Occipital lobe (tissue), 2 donors: Measurements from ENCODE around the gene LMF2. TPM values are rescaled to one million over a fixed set of nuclear protein-coding genes. Genes with fewer than 3 reads are reported as not detected.

ENCODE experiments used
- DNase-seq: peaks from one replicate; lab custom pipeline; 2025; lab: John Stamatoyannopoulos, UW
- total RNA-seq: library from RNA; depleted of rRNA; stranded (reverse); fragments of >200 nt; gene quantifications from one replicate; pipeline ENCODE4 v1.2.3, GENCODE V29; 2014

The LMF2 gene
- total RNA-seq, 1 donor from 2014 or later = 9.8 TPM

DNA sequence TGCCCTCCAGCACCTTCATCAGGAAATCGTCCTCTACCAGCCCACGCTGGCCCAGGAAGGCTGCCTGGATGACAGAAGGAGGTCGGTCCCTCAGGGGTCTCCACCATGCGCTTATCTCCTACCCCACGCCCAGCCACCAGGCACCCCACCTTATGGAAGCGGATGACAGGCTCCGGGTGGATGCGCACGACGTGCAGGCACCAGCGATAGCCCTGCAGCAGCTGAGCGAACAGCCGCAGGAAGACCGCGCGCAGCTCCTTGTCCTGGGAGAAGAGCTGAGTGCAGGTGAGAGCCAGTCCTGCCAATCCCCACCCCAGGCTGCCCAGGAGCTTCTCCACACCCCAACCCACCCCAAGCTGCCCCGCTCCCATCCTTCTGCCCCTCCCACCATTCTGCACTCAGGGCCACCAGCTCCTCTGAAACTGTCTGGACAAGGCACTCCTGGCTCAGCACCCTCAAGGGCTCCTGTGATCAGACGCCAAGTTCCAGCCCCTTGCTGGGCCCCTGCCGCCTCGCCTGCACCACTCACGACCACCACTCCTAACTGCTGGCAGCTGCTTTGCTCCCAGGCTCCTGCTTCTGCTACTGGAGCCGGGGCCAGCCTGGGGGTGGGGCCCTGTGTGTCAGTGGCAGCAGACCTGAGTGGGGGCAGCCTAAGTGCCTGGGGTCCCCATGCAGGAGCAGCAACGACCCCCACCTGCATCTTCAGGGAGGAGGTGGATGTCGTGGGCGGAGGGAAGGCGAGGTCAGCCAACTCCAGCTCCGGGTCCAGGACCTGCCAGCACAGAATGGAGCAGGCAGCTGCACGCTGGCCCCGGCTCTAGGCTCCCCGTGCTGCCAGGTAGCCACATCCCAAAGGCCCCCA, 42.2 kb downstream of the LMF2 start:
- DNase-seq = no peak

DNA sequence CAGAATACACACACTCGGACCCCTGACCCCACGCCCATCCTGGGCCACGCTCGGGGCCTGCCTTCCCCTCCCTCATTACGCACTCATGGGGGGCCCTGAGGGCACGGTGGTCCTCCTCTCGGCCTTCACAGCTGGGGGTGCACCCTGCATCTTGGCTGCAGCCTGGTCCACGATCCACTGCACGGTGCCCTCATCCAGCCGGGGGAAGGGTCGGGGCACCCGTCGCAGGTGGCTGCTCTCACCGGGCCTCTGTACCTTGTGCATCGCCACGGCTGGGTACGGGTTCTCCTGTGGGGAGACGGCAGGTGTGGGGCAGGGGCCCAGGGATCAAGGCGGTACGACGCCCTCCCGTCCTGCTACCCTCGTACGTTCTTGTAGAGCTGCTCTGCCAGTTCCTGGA, 43.1 kb downstream of the LMF2 start:
- no peak for DNase-seq

- DNase-seq = no peak
These were observed 44.2 kb downstream of the LMF2 start for GRCh38 chr22:50463188-50463900.

- DNase-seq = no peak
These were observed 45.4 kb downstream of the LMF2 start for GRCh38 chr22:50461979-50462540.

DNA sequence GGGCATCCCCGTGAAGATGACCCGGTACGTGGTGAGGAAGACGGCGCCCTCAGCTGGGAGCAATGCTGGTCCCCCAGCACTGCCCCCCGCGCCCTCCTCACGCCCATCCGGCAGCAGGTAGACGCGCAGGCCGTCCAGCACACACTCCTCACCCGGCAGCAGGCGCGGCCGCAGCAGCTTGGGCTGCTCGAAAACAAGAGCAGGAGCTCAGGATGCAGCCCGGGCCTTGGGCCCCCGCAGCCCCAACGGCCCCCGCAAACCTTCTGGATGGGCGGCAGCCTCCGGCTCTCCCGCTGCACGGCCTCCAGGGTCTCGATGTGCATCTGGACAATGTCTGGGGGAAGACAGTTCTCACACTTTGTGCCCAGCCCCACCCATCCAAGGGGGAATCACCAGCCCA, 46.0 kb downstream of the LMF2 start:
- no peak for DNase-seq

GRCh38 chr22:50460938-50461337, 46.6 kb downstream of the LMF2 start:
- no peak for DNase-seq

DNA sequence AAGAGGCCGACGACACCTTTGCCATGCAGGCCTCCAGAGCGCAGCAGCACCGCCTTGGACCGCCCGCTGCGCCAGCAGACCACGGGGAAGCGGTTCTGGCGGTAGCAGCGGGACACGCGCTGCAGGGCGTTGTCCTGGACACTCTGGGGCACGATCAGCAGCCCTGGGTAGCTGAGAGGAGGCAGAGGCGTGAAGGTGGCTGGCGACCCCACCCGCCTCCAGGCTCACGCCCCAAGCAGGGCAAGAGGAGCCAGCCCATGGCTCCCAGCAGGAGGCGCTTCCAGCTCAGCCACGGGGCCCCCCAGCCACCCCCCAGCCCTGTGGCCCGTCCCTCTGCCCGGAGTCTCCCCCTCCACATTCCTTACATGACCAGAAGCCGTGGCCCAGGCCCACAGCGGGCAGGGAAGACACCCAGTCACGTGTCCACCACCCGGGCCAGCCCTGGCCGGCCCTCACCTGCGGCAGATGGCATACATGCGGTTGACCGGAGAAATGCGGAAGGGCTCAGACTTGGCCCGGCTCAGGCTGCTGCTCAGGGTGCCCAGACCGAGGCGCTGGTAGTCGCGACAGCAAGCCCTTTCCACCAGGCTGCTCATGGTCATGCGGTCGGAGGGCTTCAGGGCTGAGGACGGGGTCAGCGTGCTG, 47.9 kb downstream of the LMF2 start:
- DNase-seq = no peak

- no peak for DNase-seq
These were observed 48.5 kb downstream of the LMF2 start for GRCh38 chr22:50459016-50459415.

DNA sequence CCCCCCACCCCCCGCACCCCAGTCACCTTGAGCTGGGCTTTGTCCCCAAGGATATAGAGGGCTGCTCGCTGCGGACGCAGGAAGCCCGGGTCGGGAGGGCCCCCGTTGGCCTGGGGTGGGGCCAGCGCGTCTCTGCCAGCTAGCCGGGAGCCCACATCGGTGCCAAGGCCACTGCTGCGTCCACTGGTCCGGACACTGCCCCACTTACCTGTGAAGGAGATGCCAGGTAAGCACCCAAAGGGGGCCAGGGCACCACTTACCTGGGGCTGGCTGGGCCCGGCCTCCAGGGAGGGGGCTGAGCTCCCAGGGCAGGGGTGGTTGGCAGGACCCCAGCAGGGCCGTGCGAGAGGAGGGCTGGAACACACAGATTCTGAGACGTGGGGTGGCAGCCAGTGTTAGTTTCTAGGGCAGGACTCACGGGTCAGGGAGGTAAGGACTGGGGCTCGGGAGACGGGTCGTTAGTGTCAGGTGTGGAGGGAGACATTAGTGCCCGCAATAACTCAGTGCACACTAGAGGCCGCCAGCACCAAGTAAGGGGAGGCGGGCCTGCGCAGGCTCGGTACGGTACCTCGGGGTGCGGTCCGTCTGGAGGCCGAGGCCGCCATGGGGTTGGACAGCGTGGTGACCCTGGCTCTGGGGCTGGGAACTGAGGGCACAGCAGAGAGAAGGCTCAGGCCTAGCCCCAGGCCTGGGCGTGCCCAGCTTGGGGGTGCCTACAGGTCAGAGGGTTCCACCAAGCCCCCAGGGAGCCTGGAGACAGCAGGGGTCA, 50.9 kb downstream of the LMF2 start:
- no peak for DNase-seq

GRCh38 chr22:50456026-50456425, 51.5 kb downstream of the LMF2 start:
- no peak for DNase-seq

GRCh38 chr22:50455201-50455600, 52.3 kb downstream of the LMF2 start:
- no peak for DNase-seq

GRCh38 chr22:50454556-50455075, 52.9 kb downstream of the LMF2 start:
- DNase-seq = no peak

Other genes starting within 250 kb of the LMF2 start
- gene MAPK12, start 246.0 kb downstream of the LMF2 start, total RNA-seq = 11.4 TPM
- 21.8 TPM for gene MAPK11, start 237.3 kb downstream of the LMF2 start, total RNA-seq
- 46.0 TPM for gene PLXNB2, start 200.1 kb downstream of the LMF2 start, total RNA-seq
- 16.5 TPM for gene DENND6B, start 180.7 kb downstream of the LMF2 start, total RNA-seq
- gene PPP6R2, start 164.4 kb downstream of the LMF2 start, total RNA-seq = 71.7 TPM
- 97.0 TPM for gene SBF1, start 32.7 kb downstream of the LMF2 start, total RNA-seq
- gene ADM2, start 26.2 kb downstream of the LMF2 start, total RNA-seq = not detected
- gene MIOX, start 20.8 kb downstream of the LMF2 start, total RNA-seq = not detected
- 46.9 TPM for gene NCAPH2, start 522 bp upstream of the LMF2 start, total RNA-seq
- gene SCO2, start 17.9 kb upstream of the LMF2 start, total RNA-seq = 0.78 TPM
- 2.0 TPM for gene TYMP, start 22.3 kb upstream of the LMF2 start, total RNA-seq
- gene KLHDC7B, start 38.2 kb upstream of the LMF2 start, total RNA-seq = not detected
- gene SYCE3, start 55.2 kb upstream of the LMF2 start, total RNA-seq = not detected
- gene CPT1B, start 70.7 kb upstream of the LMF2 start, total RNA-seq = 6.7 TPM
- 24.8 TPM for gene CHKB, start 75.1 kb upstream of the LMF2 start, total RNA-seq
- gene MAPK8IP2, start 93.1 kb upstream of the LMF2 start, total RNA-seq = 76.3 TPM
- gene ARSA, start 120.5 kb upstream of the LMF2 start, total RNA-seq = 6.9 TPM
- 6.2 TPM for gene SHANK3, start 165.1 kb upstream of the LMF2 start, total RNA-seq
- not detected for gene ACR, start 230.5 kb upstream of the LMF2 start, total RNA-seq